Measurements from ENCODE around the gene RPTOR.

RPTOR gene

GRCh38 chr17:80633994-80634566 lies 89.4 kb downstream of the RPTOR start:
- H3K27ac ChIP-seq (ENCODE audit: low read length), result no peak overlapping the region

DNA sequence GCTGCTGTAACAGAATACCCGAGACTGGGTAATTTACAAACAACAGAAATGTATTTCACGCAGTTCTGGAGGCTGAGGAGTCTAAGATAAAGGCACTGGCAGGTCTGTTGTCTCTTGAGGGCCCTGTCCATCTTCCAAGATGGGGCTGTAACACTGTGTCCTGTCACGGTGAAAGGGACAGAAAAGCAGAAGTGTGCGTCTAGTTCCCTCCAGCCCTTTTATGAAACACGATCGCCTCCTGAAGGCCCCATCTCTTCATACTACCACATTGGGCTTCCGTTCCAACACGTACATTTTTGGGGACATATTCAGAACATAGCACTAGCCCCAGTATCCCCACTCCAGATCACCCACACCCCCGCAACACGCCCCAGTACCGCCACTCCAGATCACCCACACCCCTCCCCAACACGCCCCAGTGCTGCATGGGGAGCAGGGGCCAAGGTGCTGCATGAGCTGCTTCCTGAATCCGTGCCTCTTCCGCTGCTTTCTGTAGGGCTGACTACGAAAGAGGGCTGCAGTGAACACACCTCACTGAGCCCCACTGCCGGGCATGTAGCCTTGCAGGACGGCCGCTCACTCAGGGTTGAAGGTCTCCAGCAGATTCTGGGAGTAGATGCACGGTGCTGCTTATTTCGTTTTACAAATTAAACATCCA lies 91.9 kb downstream of the RPTOR start:
- H3K79me2 ChIP-seq (ENCODE audit: insufficient read depth, low read length), result peaks cover 92% of the 10 kb centered on the region
- TF ChIP-seq EZH2 (IDR thresholded peaks at IDR 0.05; ENCODE audit: borderline replicate concordance, low read depth, low read length, severe bottlenecking) (no peak), CTCF (IDR thresholded peaks at IDR 0.05; ENCODE audit: borderline replicate concordance, extremely low read depth, low read length, poor library complexity, severe bottlenecking) (no peak)
- no peak overlapping the region for H3K4me3 ChIP-seq (ENCODE audit: low read depth in 1 of 2, low read length in 2 of 2)
- no peaks in the 10 kb centered on the region for H3K36me3 ChIP-seq (ENCODE audit: insufficient read depth, low read length)
- DNase-seq (no peak), ATAC-seq (ENCODE audit: insufficient read depth, low read depth) (no peak)
- H4K20me1 ChIP-seq (ENCODE audit: insufficient read depth, low read length), result peaks cover 57% of the 10 kb centered on the region
- H3K27me3 ChIP-seq (ENCODE audit: insufficient read depth, low read length, poor library complexity), result no peaks in the 10 kb centered on the region
- no peak overlapping the region for H2AFZ ChIP-seq (ENCODE audit: low read depth, low read length)
- H3K4me1 ChIP-seq (ENCODE audit: insufficient read depth, low read length), result no peaks in the 10 kb centered on the region
- H3K9me3 ChIP-seq (ENCODE audit: insufficient read depth, low read length, severe bottlenecking), result no peaks in the 10 kb centered on the region
- no peak overlapping the region for H3K4me2 ChIP-seq (ENCODE audit: insufficient read depth, low read length)
- no peak overlapping the region for H3K27ac ChIP-seq (ENCODE audit: low read length)
- no peak overlapping the region for H3K9ac ChIP-seq (ENCODE audit: low read depth, low read length)

More at GRCh38 chr17:80633994-80634566, 89.4 kb downstream of the RPTOR start:
- no peaks in the 10 kb centered on the region for H3K9me3 ChIP-seq (ENCODE audit: insufficient read depth, low read length, severe bottlenecking)
- 0 out of 2 replicates have a peak, but pooled peaks cover 8% of the 10 kb centered on the region for H3K36me3 ChIP-seq (ENCODE audit: insufficient read depth, low read length)
- H3K4me3 ChIP-seq (ENCODE audit: low read depth in 1 of 2, low read length in 2 of 2), result no peak overlapping the region
- peaks cover 91% of the 10 kb centered on the region for H3K79me2 ChIP-seq (ENCODE audit: insufficient read depth, low read length)
- peaks cover 58% of the 10 kb centered on the region for H4K20me1 ChIP-seq (ENCODE audit: insufficient read depth, low read length)
- no peak for TF ChIP-seq EZH2 (IDR thresholded peaks at IDR 0.05; ENCODE audit: borderline replicate concordance, low read depth, low read length, severe bottlenecking)
- no peak for TF ChIP-seq CTCF (IDR thresholded peaks at IDR 0.05; ENCODE audit: borderline replicate concordance, extremely low read depth, low read length, poor library complexity, severe bottlenecking)
- H3K4me1 ChIP-seq (ENCODE audit: insufficient read depth, low read length), result no peaks in the 10 kb centered on the region
- no peak overlapping the region for H2AFZ ChIP-seq (ENCODE audit: low read depth, low read length)
- no peak overlapping the region for H3K9ac ChIP-seq (ENCODE audit: low read depth, low read length)
- no peak overlapping the region for H3K4me2 ChIP-seq (ENCODE audit: insufficient read depth, low read length)
- no peak for ATAC-seq (ENCODE audit: insufficient read depth, low read depth)
- no peaks in the 10 kb centered on the region for H3K27me3 ChIP-seq (ENCODE audit: insufficient read depth, low read length, poor library complexity)
- DNase-seq, result no peak

- no peak for TF ChIP-seq EZH2 (IDR thresholded peaks at IDR 0.05; ENCODE audit: borderline replicate concordance, low read depth, low read length, severe bottlenecking)
- no peak for TF ChIP-seq CTCF (IDR thresholded peaks at IDR 0.05; ENCODE audit: borderline replicate concordance, extremely low read depth, low read length, poor library complexity, severe bottlenecking)
- no peaks in the 10 kb centered on the region for H3K4me1 ChIP-seq (ENCODE audit: insufficient read depth, low read length)
- H3K9me3 ChIP-seq (ENCODE audit: insufficient read depth, low read length, severe bottlenecking), result no peaks in the 10 kb centered on the region
- ATAC-seq (ENCODE audit: insufficient read depth, low read depth) (no peak), DNase-seq (no peak)
- H2AFZ ChIP-seq (ENCODE audit: low read depth, low read length), result no peak overlapping the region
- H3K27ac ChIP-seq (ENCODE audit: low read length), result no peak overlapping the region; the same call in 1 of the 2 replicates
- no peak overlapping the region for H3K4me3 ChIP-seq (ENCODE audit: low read depth in 1 of 2, low read length in 2 of 2)
- peaks cover 57% of the 10 kb centered on the region for H4K20me1 ChIP-seq (ENCODE audit: insufficient read depth, low read length)
- no peaks in the 10 kb centered on the region for H3K27me3 ChIP-seq (ENCODE audit: insufficient read depth, low read length, poor library complexity)
- H3K36me3 ChIP-seq (ENCODE audit: insufficient read depth, low read length), result no peaks in the 10 kb centered on the region
- H3K9ac ChIP-seq (ENCODE audit: low read depth, low read length), result no peak overlapping the region
- no peak overlapping the region for H3K4me2 ChIP-seq (ENCODE audit: insufficient read depth, low read length)
- peaks cover 94% of the 10 kb centered on the region for H3K79me2 ChIP-seq (ENCODE audit: insufficient read depth, low read length)
These were observed 92.6 kb downstream of the RPTOR start for GRCh38 chr17:80637048-80637781.
